ENCODE data around the gene LRPPRC.

GRCh38 chr2:44009136-44009735 is 13.4 kb upstream of the LRPPRC start:
- TF ChIP-seq, protein P1, sequence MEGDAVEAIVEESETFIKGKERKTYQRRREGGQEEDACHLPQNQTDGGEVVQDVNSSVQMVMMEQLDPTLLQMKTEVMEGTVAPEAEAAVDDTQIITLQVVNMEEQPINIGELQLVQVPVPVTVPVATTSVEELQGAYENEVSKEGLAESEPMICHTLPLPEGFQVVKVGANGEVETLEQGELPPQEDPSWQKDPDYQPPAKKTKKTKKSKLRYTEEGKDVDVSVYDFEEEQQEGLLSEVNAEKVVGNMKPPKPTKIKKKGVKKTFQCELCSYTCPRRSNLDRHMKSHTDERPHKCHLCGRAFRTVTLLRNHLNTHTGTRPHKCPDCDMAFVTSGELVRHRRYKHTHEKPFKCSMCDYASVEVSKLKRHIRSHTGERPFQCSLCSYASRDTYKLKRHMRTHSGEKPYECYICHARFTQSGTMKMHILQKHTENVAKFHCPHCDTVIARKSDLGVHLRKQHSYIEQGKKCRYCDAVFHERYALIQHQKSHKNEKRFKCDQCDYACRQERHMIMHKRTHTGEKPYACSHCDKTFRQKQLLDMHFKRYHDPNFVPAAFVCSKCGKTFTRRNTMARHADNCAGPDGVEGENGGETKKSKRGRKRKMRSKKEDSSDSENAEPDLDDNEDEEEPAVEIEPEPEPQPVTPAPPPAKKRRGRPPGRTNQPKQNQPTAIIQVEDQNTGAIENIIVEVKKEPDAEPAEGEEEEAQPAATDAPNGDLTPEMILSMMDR (conservative IDR thresholded peaks at IDR 0.05), result no peak
- no peak for TF ChIP-seq ZFX (IDR thresholded peaks at IDR 0.05)
